Stimulated activated CD4-positive, alpha-beta T cell treated with anti-CD3 and anti-CD28 coated beads, TNF-alpha, amount 100 ng/mL, for 24 hours (primary cell): ENCODE data around the gene UQCRQ.

ENCODE experiments used
- DNase-seq, 3 experiments: peaks; one replicate each; pipeline ENCODE4 v3.0.0-alpha.2; 2020; ENCODE audit warnings: low read depth in 3 of 3

Gene UQCRQ

DNA sequence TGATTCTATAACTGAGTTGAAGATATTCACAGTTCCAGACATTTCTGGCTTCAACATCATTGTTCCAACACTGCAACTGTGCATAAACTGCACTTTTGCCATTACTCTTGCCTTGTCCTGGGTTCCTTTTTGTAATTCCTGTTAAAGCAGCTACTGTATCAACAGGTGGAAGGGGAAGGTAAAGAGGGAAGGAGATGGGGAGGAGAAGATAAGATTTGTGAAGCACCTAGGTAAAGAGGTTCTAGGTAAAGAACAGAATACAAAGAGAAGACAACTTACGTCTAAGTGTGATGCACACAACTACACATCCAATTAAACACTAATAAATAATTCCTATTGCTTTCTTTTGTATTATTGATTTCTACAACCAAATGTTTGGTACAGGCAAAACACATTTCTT is 43.3 kb downstream of the UQCRQ start:
- DNase-seq, result no peak

DNA sequence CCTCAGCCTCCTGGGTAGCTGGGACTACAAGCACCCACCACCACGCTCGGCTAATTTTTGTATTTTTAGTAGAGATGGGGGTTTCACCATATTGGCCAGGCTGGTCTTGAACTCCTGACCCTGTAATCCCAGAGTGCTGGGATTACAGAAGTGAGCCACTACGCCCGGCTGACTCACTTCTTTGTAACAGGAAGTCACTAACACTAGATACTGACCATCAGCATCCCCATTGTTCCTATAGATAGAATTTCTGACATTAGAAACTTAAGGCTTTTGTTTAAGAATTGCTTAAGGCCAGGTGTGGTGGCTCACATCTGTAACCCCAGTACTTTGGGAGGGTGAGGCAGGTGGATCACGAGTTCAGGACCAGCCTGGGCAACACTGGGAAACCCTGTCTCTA is 49.2 kb downstream of the UQCRQ start:
- no peak for DNase-seq

DNA sequence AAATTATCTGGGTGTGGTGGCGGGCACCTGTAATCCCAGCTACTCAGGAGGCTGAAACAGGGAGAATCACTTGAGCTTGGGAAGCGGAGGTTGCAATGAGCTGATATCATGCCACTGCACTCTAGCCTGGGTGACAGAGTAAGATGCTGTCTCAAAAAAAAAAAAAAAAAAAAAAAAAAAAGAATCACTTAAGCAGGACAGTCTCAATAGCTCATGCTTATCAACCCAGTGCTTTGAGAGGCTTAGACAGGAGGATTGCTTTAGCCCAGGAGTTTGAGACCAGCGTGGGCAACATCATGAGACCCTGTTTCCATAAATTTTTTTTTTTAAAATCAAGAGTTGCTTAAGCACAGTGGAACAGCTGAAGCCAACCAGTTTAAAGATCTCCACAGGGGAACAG is 49.6 kb downstream of the UQCRQ start:
- no peak for DNase-seq
